Activated CD4-positive, alpha-beta memory T cell treated with anti-CD3 and anti-CD28 coated beads, Interleukin-2, amount 10 ng/mL, durations not matched to agents 7 days and 5 days (primary cell): ENCODE measurements around the gene SNRPA. TPM values are rescaled to one million over a fixed set of nuclear protein-coding genes. Genes with fewer than 3 reads are reported as not detected.

Source experiments
- CTCF ChIA-PET: fragments of 350-600 bp; sonication (Branson Sonifier 250); formaldehyde crosslinking; loops from one replicate; lab custom pipeline; 2021; ENCODE audit warnings: antibody characterized with exemption, inconsistent platforms; lab: Charles Lee
- POLR2A ChIA-PET: fragments of 350-600 bp; sonication (Branson Sonifier 250); formaldehyde crosslinking; loops from one replicate; lab custom pipeline; 2021; ENCODE audit warnings: antibody characterized with exemption; lab: Charles Lee
- DNase-seq: peaks from one replicate; pipeline ENCODE4 v3.0.0-alpha.2; 2020
- H3K27ac Mint-ChIP-seq: one replicate; pipeline ENCODE4 v1.8.0; 2021; ENCODE audit warnings: mild to moderate bottlenecking, mixed read lengths
- H3K27me3 Mint-ChIP-seq: one replicate; pipeline ENCODE4 v1.8.0; 2021; ENCODE audit warnings: mixed read lengths
- H3K36me3 Mint-ChIP-seq: one replicate; pipeline ENCODE4 v1.8.0; 2021; ENCODE audit warnings: low read depth, mixed read lengths
- H3K4me1 Mint-ChIP-seq: one replicate; pipeline ENCODE4 v1.8.0; 2021; ENCODE audit warnings: mixed read lengths
- H3K4me3 Mint-ChIP-seq: one replicate; pipeline ENCODE4 v1.8.0; 2021; ENCODE audit warnings: mild to moderate bottlenecking, mixed read lengths
- H3K9me3 Mint-ChIP-seq: one replicate; pipeline ENCODE4 v1.8.0; 2021; ENCODE audit warnings: mixed read lengths
- total RNA-seq, 2 experiments: library from RNA; stranded (reverse); gene quantifications; one replicate each; pipeline ENCODE4 v1.2.3, GENCODE V29; 2021

The SNRPA gene
- total RNA-seq, 2 experiments from 2014 or later, result 145 to 151 TPM

DNA sequence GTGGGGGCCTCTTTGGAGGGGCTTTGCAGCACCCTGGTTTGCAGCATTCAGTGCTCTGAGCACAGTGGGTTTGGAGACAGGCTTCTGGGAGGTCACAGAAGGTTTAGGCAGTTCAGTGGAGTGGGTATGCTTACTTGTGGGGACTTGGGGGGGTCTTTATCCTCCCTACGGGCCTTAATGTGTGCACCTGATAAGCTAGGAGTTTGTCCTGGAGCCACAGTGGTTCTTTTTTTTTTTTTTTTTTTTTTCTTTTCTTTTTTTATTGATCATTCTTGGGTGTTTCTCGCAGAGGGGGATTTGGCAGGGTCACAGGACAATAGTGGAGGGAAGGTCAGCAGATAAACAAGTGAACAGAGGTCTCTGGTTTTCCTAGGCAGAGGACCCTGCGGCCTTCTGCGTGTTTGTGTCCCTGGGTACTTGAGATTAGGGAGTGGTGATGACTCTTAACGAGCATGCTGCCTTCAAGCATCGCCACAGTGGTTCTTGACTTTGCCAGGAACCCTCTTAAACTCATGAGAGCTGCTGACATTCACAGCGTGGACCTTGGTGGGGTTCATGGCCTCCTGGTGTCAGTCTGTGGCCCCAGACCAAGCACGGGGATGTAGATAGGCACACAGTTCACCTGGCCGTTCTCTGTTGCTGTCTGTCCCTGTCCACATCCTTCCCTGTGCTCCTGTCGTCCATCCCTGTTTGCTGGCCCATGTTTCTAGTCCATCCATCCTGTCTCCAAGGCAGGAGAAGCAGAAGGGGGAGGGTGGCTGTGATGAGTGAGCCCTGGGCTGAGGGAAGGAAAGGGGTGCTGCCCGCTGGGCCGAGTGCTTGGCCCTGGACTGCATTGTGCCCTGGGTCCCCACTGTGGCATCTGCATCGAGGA, 50.7 kb downstream of the SNRPA start:
- ChIA-PET POLR2A (interaction anchor here (0.9 to 14.9 kb wide), 6 partner anchors 10 to 49 kb away, joined by 3 to 161 read pairs (median 4); partner anchors contain the start of genes ACTMAP, RAB4B and SNRPA), CTCF (no interaction called here)
- H3K9me3 Mint-ChIP-seq, result no peaks in the 10 kb centered on the region
- no peak for DNase-seq
- H3K4me1 Mint-ChIP-seq, result peaks cover 84% of the 10 kb centered on the region
- H3K27me3 Mint-ChIP-seq, result no peaks in the 10 kb centered on the region
- peaks cover 60% of the 10 kb centered on the region for H3K36me3 Mint-ChIP-seq
- peak overlapping the region; percentile 97 for H3K27ac Mint-ChIP-seq
- peak overlapping the region; percentile 91 for H3K4me3 Mint-ChIP-seq

DNA sequence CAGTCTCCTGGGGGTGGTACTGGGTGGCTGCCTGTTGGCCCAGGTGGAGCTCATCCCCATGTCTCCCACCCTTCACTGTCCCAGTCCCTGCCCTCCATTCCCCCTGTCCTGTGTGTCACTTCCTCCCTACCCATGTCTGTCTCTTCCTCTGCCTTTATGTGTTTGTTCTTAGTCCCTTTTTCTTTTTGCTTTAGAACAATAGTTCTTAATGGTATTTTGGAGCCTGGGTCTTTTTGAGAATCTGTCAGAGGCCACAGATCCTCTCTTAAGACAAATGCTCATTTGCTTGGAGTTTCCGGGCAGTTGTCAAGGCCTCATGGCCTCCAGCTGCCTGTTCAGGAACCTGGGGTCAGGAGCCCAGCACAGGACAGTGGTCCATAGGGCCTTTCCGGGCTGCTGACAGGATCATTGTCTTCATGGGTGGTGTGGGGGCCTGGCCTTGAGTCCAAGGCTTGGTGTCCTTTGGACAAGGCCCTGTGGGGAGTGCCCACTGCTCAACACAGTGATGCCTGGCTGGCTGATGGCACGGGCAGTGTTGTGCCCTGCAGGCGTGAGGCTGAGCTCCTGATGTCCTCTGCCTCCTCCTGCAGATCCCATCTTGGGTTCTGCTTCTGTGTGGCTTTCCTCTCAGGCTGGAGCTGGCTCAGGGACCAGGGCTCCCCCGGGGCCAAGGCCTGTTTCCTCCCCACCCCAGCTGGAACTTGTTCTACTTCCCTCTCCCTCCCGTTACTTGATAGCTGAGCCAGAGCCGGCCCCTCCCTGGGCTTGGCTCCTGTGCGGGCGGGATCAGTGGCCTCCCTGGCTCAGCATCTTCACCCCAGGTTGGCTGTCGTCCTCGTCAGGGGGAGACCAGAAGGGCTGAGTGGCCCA, 51.5 kb downstream of the SNRPA start:
- Mint-ChIP-seq H3K36me3 (peaks cover 64% of the 10 kb centered on the region), H3K27me3 (no peaks in the 10 kb centered on the region), H3K27ac (peak overlapping the region; percentile 97), H3K4me1 (peaks cover 87% of the 10 kb centered on the region), H3K9me3 (no peaks in the 10 kb centered on the region), H3K4me3 (peak overlapping the region; percentile 91)
- POLR2A ChIA-PET, result interaction anchor here (0.9 to 14.9 kb wide), 6 partner anchors 9 to 50 kb away, joined by 3 to 161 read pairs (median 4); partner anchors contain the start of genes ACTMAP, RAB4B and SNRPA
- CTCF ChIA-PET, result interaction anchor here (1.2 to 1.6 kb wide), 2 partner anchors 10 to 25 kb away, joined by 3 to 4 read pairs; partner anchors contain the start of gene RAB4B
- DNase-seq, result no peak

DNA sequence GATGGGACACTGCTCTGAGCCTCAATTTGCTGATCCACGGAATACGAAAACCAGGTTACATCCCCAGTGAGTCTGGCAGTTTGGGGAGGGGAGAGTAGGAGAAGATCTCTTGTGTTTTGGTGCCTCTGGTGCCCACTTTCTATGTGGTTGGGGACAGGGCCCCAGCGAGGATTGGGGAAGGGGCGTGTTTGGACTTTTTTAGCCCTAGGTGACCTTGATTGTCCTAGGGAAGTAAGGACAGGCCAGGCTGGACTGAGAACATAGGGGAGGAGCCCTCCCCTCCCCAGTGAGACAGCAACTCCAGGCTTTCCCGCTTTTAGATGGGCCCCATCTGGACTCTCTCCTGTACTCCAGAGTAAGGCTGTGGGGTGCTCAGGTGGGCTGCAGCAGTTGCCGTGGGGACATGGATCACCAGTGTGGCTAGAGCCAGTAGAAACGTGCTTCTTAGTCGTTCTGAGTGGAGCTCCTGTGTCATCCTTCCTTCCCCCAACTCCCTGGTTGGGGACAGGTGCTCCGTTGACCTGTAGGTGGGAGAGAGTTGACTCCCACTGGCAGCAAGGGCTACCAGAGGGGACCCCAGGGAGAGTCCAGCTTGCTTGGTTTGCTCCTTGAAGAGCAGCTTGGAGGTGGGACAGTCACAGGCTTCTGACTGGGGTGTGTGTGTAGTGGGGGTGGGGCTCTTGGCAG, 52.3 kb downstream of the SNRPA start:
- H3K4me1 Mint-ChIP-seq, result peaks cover 86% of the 10 kb centered on the region
- H3K9me3 Mint-ChIP-seq, result no peaks in the 10 kb centered on the region
- H3K36me3 Mint-ChIP-seq, result peaks cover 72% of the 10 kb centered on the region
- peak overlapping the region; percentile 97 for H3K27ac Mint-ChIP-seq
- H3K4me3 Mint-ChIP-seq, result peak overlapping the region; percentile 91
- H3K27me3 Mint-ChIP-seq, result no peaks in the 10 kb centered on the region
- ChIA-PET CTCF (interaction anchor here (1.2 to 1.6 kb wide), 2 partner anchors 9 to 26 kb away, joined by 3 to 4 read pairs; partner anchors contain the start of gene RAB4B), POLR2A (interaction anchor here (1.0 to 14.9 kb wide), 4 partner anchors 8 to 51 kb away, joined by 3 to 161 read pairs (median 37); partner anchors contain the start of genes ACTMAP, RAB4B and SNRPA)
- DNase-seq, result no peak

DNA sequence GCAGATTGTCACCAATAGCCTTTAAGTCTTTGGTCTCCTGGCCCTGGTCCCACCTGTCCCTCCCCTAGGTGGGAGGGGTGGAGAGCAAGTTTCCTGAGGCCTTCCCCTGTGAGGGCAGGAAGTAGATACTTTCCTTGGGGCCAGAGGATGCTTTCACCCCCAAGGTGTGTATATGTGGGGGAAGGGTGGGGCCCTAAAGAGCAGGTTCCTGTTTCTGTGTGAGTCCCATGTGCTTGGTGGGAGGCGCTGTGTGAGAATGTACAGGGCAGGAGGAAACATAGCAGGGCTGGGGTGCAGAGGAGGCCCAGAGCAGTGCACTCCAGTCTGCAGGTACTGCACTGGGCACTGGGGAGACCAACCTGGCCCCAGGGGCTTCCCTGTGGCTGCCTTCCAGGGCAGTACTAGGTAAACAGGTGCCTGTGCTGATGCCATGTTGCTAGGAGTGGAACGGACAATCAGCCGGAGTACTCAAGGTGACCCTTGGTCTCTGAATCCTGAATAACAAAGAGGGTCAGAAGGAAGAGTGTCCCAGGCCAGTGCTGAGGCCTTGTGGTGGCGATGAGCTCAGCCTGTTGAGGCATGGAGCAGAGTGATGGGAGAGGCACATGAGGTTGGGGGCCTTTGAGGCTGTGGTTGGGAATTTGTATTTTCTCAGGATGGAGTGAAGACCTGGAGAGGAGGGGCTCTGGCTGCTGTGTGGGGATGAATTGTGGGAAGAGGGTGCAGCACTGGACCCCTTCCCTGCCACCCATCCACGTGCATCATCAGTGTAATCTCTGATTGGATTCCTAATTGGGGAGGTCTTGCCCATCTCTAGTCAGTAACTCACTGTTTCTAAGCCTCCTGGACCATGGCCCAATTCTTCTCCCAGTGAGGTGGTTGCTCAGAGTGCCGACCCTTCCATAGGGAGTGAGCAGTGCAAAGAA, 53.1 kb downstream of the SNRPA start:
- POLR2A ChIA-PET, result interaction anchor here (0.6 to 14.9 kb wide), 7 partner anchors 11 to 459 kb away, joined by 3 to 161 read pairs (median 30); partner anchors contain the start of genes ACTMAP, HNRNPUL1, RAB4B and SNRPA
- peaks cover 87% of the 10 kb centered on the region for H3K4me1 Mint-ChIP-seq
- H3K36me3 Mint-ChIP-seq, result peaks cover 79% of the 10 kb centered on the region
- no peaks in the 10 kb centered on the region for H3K9me3 Mint-ChIP-seq
- H3K27me3 Mint-ChIP-seq, result no peaks in the 10 kb centered on the region
- DNase-seq, result peak; percentile 73
- H3K27ac Mint-ChIP-seq, result peak overlapping the region; percentile 97
- peak overlapping the region; percentile 91 for H3K4me3 Mint-ChIP-seq
- CTCF ChIA-PET, result interaction anchor here (0.6 to 4.6 kb wide), 7 partner anchors 8 to 200 kb away, joined by 3 to 50 read pairs (median 23); partner anchors contain the start of gene RAB4B

DNA sequence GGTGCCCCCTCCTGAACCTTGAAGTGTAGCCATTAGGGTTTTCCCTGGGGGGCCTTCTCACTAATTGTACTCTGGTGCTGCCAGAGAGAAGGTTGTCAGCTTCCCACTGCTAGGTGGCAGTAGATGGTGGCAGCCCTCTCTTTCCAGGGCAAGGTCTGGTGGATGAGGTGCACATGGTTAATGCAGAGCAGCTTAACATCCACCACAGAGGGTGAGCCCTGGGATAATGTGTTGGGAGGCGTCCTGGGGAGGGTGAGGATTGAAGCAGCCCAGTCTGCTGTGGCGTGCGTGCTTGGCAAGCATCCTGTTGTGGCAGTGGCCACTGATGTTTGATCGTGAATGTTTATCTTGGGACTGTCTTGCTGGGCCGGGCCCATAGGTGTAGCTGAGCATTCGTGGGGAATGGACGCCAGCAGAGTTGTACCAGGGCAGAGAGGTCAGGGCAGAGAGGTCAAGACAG, 53.8 kb downstream of the SNRPA start:
- peaks cover 85% of the 10 kb centered on the region for H3K36me3 Mint-ChIP-seq
- ChIA-PET POLR2A (interaction anchor here (0.6 to 14.9 kb wide), 9 partner anchors 11 to 460 kb away, joined by 3 to 161 read pairs (median 6); partner anchors contain the start of genes ACTMAP, HNRNPUL1, RAB4B and SNRPA), CTCF (interaction anchor here (0.6 to 4.6 kb wide), 6 partner anchors 15 to 201 kb away, joined by 3 to 50 read pairs (median 32); partner anchors contain the start of gene RAB4B)
- H3K27ac Mint-ChIP-seq, result peak overlapping the region; percentile 97
- no peaks in the 10 kb centered on the region for H3K27me3 Mint-ChIP-seq
- no peaks in the 10 kb centered on the region for H3K9me3 Mint-ChIP-seq
- peaks cover 90% of the 10 kb centered on the region for H3K4me1 Mint-ChIP-seq
- H3K4me3 Mint-ChIP-seq, result peak overlapping the region; percentile 91
- DNase-seq, result peak; percentile 26

DNA sequence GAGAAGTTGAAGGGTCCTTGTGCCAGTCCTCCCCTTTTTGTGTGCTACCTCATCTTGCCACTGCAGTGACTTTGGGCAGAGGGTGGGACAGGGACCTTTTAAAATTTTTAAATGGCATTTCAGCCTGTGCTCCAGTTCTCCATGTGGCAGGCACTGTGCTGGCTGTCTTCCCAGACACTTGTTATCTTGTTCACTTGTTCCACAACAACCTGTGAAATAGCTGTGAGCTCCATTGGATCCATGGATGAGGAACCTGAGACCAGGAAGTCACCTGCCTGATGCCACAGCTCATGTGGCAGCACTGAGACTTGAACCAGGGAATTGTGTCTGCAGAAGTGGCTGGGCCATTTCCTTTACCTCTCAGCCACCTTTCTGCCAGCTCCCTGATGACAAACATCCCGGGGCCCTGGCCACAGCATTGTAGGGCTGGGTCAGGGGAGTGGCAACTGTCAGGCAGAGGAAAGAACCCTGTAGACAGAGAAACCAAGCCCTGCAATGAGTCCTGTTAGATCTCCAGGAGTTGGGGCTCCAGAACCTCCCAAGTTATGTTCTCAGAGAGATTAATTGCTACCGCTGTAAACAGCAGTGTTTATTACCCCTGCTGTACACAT, 54.4 kb downstream of the SNRPA start:
- peaks cover 84% of the 10 kb centered on the region for H3K36me3 Mint-ChIP-seq
- peak overlapping the region; percentile 97 for H3K27ac Mint-ChIP-seq
- H3K4me3 Mint-ChIP-seq, result peak overlapping the region; percentile 91
- POLR2A ChIA-PET, result interaction anchor here (0.9 to 14.9 kb wide), 12 partner anchors 11 to 458 kb away, joined by 3 to 161 read pairs (median 6); partner anchors contain the start of genes ACTMAP, COQ8B, HNRNPUL1 and ITPKC
- DNase-seq, result peak; percentile 75
- H3K4me1 Mint-ChIP-seq, result peaks cover 91% of the 10 kb centered on the region
- H3K9me3 Mint-ChIP-seq, result no peaks in the 10 kb centered on the region
- CTCF ChIA-PET, result interaction anchor here (1.7 to 4.6 kb wide), 6 partner anchors 14 to 202 kb away, joined by 7 to 50 read pairs (median 32); partner anchors contain the start of gene RAB4B
- no peaks in the 10 kb centered on the region for H3K27me3 Mint-ChIP-seq

DNA sequence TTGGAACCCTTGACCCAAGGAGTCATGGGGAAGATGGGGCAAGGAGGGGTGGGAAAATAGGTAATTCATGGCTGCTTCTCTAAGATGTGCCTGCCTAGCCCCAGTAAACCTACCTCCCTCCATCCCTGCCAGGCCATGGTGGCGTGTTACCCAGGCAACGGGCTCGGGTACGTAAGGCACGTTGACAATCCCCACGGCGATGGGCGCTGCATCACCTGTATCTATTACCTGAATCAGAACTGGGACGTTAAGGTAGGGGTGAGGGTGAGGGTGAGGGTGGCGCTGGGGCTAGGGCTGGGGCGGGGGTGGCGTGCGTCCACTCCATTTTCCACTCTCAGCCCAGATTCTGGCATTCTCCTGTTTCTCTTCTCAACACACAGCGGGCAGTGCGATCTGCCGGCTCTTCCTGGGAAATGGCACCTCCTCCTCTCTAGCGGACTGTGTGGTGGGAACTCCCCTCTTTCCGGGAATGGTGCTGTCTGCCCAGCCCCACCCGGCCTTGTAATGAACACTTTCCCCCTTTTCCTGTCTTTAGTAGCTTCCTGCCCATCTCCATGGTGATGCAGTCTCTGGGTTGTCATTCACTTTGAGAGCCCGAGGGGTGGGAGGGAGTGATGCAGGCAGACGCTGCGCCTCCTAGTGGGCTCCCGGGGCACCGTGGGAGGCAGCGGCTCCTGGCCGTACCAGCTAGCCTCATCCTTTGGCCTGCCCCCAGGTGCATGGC, 55.6 kb downstream of the SNRPA start:
- DNase-seq, result peak; percentile 84
- Mint-ChIP-seq H3K4me1 (peaks cover 91% of the 10 kb centered on the region), H3K27me3 (peaks cover 4% of the 10 kb centered on the region), H3K9me3 (no peaks in the 10 kb centered on the region), H3K4me3 (peak overlapping the region; percentile 64), H3K27ac (peak overlapping the region; percentile 97), H3K36me3 (peaks cover 77% of the 10 kb centered on the region)
- ChIA-PET POLR2A (interaction anchor here (0.7 to 14.9 kb wide), 14 partner anchors 8 to 456 kb away, joined by 3 to 161 read pairs (median 5); partner anchors contain the start of genes ACTMAP, COQ8B, EGLN2 and ITPKC), CTCF (interaction anchor here (0.6 to 4.6 kb wide), 15 partner anchors 8 to 341 kb away, joined by 3 to 50 read pairs (median 5); partner anchors contain the start of genes ACTMAP, BLVRB, EGLN2 and MIA)

DNA sequence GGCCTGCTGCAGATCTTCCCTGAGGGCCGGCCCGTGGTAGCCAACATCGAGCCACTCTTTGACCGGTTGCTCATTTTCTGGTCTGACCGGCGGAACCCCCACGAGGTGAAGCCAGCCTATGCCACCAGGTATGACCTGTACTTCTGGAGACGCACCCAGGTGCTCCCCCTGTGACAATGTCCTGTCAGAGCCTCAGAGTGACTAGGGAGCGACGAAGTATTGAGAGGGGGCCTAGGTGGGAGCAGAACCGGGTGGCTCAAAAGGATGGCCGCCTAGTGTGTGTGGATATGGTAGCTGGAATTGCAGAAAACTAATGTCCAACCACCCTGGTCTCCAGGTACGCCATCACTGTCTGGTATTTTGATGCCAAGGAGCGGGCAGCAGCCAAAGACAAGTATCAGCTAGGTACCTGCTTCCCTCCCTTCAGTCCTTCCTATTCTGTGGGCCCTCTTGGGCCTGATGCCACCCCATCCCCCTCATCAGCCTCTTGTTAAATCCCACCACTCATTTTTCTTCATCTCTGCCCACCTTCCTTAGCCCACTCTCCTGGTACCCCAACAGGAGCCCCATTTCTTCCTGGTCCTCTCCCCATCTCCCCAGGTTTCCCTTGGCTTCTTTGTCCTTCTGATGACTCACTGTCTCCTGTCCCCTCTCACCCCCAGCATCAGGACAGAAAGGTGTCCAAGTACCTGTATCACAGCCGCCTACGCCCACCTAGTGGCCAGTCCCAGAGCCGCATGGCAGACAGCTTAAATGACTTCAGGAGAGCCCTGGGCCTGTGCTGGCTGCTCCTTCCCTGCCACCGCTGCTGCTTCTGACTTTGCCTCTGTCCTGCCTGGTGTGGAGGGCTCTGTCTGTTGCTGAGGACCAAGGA, 56.4 kb downstream of the SNRPA start:
- Mint-ChIP-seq H3K9me3 (no peaks in the 10 kb centered on the region), H3K36me3 (peaks cover 69% of the 10 kb centered on the region), H3K4me3 (peak overlapping the region; percentile 64), H3K27me3 (peaks cover 9% of the 10 kb centered on the region), H3K27ac (peak overlapping the region; percentile 97), H3K4me1 (peaks cover 89% of the 10 kb centered on the region)
- CTCF ChIA-PET, result interaction anchor here (0.6 to 4.6 kb wide), 15 partner anchors 9 to 410 kb away, joined by 3 to 50 read pairs (median 5); partner anchors contain the start of genes BLVRB, EGLN2, MIA and RAB4B
- DNase-seq, result no peak
- POLR2A ChIA-PET, result interaction anchor here (0.7 to 14.9 kb wide), 10 partner anchors 9 to 456 kb away, joined by 3 to 161 read pairs (median 8); partner anchors contain the start of genes ACTMAP, COQ8B, EGLN2 and ITPKC

DNA sequence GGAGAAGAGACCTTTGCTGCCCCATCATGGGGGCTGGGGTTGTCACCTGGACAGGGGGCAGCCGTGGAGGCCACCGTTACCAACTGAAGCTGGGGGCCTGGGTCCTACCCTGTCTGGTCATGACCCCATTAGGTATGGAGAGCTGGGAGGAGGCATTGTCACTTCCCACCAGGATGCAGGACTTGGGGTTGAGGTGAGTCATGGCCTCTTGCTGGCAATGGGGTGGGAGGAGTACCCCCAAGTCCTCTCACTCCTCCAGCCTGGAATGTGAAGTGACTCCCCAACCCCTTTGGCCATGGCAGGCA, 57.0 kb downstream of the SNRPA start:
- Mint-ChIP-seq H3K9me3 (no peaks in the 10 kb centered on the region), H3K27me3 (peaks cover 14% of the 10 kb centered on the region), H3K4me1 (peaks cover 84% of the 10 kb centered on the region), H3K4me3 (no peak overlapping the region), H3K27ac (no peak overlapping the region), H3K36me3 (peaks cover 64% of the 10 kb centered on the region)
- ChIA-PET POLR2A (interaction anchor here (2.3 to 14.9 kb wide), 5 partner anchors 10 to 145 kb away, joined by 8 to 161 read pairs (median 16); partner anchors contain the start of genes ACTMAP, COQ8B, EGLN2 and ITPKC), CTCF (interaction anchor here (0.9 to 4.6 kb wide), 8 partner anchors 9 to 146 kb away, joined by 3 to 50 read pairs (median 14); partner anchors contain the start of genes EGLN2 and RAB4B)
- DNase-seq, result no peak
